Measurements from ENCODE around the gene SUPT6H. TPM values are rescaled to one million over a fixed set of nuclear protein-coding genes. Genes with fewer than 3 reads are reported as not detected.

SUPT6H gene
- total RNA-seq, 1 experiment from 2014 or later: 61.3 TPM

DNA sequence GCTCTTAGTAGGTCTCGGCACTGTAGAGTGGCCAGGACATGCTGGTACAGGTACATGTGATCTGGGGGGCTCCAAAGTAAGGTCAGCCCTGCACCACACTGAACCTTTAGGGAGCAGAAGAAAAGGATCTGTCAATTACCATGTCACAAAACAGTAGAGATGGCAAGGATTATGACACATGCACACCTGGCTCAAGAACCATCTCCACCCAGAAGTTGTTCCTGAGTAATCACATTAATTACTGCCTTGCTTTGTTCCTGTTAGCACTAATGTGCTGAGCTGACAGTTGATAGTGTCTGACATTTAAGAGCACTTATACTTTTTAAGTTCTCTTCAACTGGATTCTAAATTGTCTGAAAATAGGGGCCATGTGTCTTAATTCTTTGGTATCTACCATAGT, 26.5 kb upstream of the SUPT6H start (continued):
- TF ChIP-seq, protein P1, sequence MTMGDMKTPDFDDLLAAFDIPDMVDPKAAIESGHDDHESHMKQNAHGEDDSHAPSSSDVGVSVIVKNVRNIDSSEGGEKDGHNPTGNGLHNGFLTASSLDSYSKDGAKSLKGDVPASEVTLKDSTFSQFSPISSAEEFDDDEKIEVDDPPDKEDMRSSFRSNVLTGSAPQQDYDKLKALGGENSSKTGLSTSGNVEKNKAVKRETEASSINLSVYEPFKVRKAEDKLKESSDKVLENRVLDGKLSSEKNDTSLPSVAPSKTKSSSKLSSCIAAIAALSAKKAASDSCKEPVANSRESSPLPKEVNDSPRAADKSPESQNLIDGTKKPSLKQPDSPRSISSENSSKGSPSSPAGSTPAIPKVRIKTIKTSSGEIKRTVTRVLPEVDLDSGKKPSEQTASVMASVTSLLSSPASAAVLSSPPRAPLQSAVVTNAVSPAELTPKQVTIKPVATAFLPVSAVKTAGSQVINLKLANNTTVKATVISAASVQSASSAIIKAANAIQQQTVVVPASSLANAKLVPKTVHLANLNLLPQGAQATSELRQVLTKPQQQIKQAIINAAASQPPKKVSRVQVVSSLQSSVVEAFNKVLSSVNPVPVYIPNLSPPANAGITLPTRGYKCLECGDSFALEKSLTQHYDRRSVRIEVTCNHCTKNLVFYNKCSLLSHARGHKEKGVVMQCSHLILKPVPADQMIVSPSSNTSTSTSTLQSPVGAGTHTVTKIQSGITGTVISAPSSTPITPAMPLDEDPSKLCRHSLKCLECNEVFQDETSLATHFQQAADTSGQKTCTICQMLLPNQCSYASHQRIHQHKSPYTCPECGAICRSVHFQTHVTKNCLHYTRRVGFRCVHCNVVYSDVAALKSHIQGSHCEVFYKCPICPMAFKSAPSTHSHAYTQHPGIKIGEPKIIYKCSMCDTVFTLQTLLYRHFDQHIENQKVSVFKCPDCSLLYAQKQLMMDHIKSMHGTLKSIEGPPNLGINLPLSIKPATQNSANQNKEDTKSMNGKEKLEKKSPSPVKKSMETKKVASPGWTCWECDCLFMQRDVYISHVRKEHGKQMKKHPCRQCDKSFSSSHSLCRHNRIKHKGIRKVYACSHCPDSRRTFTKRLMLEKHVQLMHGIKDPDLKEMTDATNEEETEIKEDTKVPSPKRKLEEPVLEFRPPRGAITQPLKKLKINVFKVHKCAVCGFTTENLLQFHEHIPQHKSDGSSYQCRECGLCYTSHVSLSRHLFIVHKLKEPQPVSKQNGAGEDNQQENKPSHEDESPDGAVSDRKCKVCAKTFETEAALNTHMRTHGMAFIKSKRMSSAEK (CRISPR knock-in tag; IDR thresholded peaks at IDR 0.05; ENCODE audit: borderline replicate concordance): no peak
- TF ChIP-seq, protein P2, sequence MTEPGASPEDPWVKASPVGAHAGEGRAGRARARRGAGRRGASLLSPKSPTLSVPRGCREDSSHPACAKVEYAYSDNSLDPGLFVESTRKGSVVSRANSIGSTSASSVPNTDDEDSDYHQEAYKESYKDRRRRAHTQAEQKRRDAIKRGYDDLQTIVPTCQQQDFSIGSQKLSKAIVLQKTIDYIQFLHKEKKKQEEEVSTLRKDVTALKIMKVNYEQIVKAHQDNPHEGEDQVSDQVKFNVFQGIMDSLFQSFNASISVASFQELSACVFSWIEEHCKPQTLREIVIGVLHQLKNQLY (CRISPR knock-in tag; IDR thresholded peaks at IDR 0.05): no peak
- no peak for TF ChIP-seq GRHL2 (CRISPR knock-in tag; IDR thresholded peaks at IDR 0.05; ENCODE audit: insufficient replicate concordance, severe bottlenecking)
- TF ChIP-seq, protein P3, sequence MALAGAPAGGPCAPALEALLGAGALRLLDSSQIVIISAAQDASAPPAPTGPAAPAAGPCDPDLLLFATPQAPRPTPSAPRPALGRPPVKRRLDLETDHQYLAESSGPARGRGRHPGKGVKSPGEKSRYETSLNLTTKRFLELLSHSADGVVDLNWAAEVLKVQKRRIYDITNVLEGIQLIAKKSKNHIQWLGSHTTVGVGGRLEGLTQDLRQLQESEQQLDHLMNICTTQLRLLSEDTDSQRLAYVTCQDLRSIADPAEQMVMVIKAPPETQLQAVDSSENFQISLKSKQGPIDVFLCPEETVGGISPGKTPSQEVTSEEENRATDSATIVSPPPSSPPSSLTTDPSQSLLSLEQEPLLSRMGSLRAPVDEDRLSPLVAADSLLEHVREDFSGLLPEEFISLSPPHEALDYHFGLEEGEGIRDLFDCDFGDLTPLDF (CRISPR knock-in tag; IDR thresholded peaks at IDR 0.05): no peak

DNA sequence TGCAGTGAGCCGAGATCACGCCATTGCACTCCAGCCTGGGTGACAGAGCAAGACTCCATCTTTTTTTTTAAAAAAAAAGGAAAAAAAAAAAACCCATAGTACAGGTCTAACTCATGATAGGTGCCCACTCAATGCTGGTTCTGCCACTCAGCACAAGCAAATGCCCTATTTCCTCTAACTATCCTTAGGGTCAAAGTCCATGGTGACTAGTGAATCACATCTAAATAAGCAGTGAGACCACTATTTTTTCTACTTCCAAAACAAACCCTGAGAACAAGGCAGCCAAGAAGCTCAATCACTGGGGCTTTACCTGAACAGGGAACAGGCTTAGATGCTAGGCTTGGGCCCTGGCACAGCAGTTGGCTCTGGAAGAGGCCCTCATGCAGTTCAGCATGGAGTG, 20.4 kb upstream of the SUPT6H start:
- Mint-ChIP-seq H3K4me3 (no peak overlapping the region), H3K27ac (no peak overlapping the region), H3K9me3 (no peaks in the 10 kb centered on the region), H3K36me3 (peaks cover 66% of the 10 kb centered on the region), H3K27me3 (ENCODE audit: low read depth) (no peaks in the 10 kb centered on the region), H3K4me1 (peaks cover 20% of the 10 kb centered on the region)
- ChIA-PET CTCF (no interaction called here), POLR2A (no interaction called here)
- DNase-seq (ENCODE audit: low spot score): no peak
- ATAC-seq: no peak
- TF ChIP-seq ZNF423 (CRISPR knock-in tag; IDR thresholded peaks at IDR 0.05): no peak
- TF ChIP-seq NR1H2 (CRISPR knock-in tag; IDR thresholded peaks at IDR 0.05): no peak
- no peak for TF ChIP-seq NFE2L1 (CRISPR knock-in tag; IDR thresholded peaks at IDR 0.05)
- no peak for TF ChIP-seq SMAD4 (CRISPR knock-in tag; IDR thresholded peaks at IDR 0.05)
- TF ChIP-seq, protein P4, sequence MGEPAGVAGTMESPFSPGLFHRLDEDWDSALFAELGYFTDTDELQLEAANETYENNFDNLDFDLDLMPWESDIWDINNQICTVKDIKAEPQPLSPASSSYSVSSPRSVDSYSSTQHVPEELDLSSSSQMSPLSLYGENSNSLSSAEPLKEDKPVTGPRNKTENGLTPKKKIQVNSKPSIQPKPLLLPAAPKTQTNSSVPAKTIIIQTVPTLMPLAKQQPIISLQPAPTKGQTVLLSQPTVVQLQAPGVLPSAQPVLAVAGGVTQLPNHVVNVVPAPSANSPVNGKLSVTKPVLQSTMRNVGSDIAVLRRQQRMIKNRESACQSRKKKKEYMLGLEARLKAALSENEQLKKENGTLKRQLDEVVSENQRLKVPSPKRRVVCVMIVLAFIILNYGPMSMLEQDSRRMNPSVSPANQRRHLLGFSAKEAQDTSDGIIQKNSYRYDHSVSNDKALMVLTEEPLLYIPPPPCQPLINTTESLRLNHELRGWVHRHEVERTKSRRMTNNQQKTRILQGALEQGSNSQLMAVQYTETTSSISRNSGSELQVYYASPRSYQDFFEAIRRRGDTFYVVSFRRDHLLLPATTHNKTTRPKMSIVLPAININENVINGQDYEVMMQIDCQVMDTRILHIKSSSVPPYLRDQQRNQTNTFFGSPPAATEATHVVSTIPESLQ (CRISPR knock-in tag; IDR thresholded peaks at IDR 0.05): no peak
- TF ChIP-seq IRF2 (CRISPR knock-in tag; IDR thresholded peaks at IDR 0.05; ENCODE audit: borderline replicate concordance, low read depth): no peak
- TF ChIP-seq SMAD3 (CRISPR knock-in tag; IDR thresholded peaks at IDR 0.05; ENCODE audit: borderline replicate concordance): no peak
- no peak for TF ChIP-seq ZNF671 (CRISPR knock-in tag; IDR thresholded peaks at IDR 0.05)
- TF ChIP-seq, protein P5, sequence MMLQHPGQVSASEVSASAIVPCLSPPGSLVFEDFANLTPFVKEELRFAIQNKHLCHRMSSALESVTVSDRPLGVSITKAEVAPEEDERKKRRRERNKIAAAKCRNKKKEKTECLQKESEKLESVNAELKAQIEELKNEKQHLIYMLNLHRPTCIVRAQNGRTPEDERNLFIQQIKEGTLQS (CRISPR knock-in tag; conservative IDR thresholded peaks at IDR 0.05): no peak
- no peak for TF ChIP-seq GRHL2 (CRISPR knock-in tag; IDR thresholded peaks at IDR 0.05; ENCODE audit: insufficient replicate concordance, severe bottlenecking)
- no peak for TF ChIP-seq NR3C1 (CRISPR knock-in tag; conservative IDR thresholded peaks at IDR 0.05; ENCODE audit: low read depth)
- TF ChIP-seq OVOL2 (CRISPR knock-in tag; IDR thresholded peaks at IDR 0.05; ENCODE audit: borderline replicate concordance): no peak
